ENCODE data around the gene NASP. TPM values are rescaled to one million over a fixed set of nuclear protein-coding genes. Genes with fewer than 3 reads are reported as not detected.

Gene NASP
- total RNA-seq, 1 donor from 2014 or later = 185 TPM

DNA sequence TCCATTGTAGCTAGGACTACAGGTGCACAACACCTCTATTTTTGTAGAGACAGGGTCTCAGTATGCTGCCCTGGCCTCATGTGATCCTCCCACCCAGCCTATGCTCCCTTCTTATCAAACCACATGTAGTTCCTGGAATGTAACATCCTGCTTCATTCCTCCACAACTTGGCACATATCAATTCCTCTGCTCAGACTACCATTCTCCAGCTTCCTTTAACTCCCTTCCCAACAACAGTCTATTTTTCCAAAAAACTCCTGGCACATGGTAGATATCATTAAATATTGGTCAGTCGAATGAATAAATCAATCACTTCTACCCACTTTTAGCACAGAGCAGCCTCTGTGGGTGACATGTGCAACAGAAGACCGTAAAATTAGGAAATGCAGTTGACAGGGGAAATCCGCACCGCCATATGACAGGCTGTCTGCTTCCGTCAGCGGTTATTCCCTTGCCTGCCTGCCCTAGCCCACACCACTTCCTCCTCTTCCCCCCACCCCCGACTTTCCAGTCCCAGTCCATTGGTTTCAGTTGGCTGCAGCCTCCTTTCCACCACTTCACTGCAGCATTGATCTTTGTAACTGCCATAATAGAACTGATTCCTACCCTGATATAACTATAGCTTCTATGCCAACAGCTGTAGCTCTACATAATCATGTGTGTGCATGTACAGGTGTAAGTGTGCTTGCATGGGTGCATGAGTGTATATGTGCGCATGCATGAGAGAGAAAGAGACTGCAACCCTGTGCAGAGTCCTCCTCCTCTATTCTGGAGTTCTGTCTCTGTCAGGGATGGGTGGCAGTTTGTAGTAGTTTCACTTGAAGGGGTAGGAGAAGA, 40.0 kb upstream of the NASP start:
- Mint-ChIP-seq H3K36me3 (no peaks in the 10 kb centered on the region), H3K4me1 (no peaks in the 10 kb centered on the region), H3K27ac (no peak overlapping the region), H3K4me3 (no peak overlapping the region), H3K9me3 (no peaks in the 10 kb centered on the region), H3K27me3 (ENCODE audit: low read depth) (peaks cover 74% of the 10 kb centered on the region)
- TF ChIP-seq, protein P1, sequence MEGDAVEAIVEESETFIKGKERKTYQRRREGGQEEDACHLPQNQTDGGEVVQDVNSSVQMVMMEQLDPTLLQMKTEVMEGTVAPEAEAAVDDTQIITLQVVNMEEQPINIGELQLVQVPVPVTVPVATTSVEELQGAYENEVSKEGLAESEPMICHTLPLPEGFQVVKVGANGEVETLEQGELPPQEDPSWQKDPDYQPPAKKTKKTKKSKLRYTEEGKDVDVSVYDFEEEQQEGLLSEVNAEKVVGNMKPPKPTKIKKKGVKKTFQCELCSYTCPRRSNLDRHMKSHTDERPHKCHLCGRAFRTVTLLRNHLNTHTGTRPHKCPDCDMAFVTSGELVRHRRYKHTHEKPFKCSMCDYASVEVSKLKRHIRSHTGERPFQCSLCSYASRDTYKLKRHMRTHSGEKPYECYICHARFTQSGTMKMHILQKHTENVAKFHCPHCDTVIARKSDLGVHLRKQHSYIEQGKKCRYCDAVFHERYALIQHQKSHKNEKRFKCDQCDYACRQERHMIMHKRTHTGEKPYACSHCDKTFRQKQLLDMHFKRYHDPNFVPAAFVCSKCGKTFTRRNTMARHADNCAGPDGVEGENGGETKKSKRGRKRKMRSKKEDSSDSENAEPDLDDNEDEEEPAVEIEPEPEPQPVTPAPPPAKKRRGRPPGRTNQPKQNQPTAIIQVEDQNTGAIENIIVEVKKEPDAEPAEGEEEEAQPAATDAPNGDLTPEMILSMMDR (IDR thresholded peaks at IDR 0.05; ENCODE audit: unreplicated experiment) = no peak
- no peak for DNase-seq (ENCODE audit: low spot score in 2 of 2, unreplicated experiment in 2 of 2)

DNA sequence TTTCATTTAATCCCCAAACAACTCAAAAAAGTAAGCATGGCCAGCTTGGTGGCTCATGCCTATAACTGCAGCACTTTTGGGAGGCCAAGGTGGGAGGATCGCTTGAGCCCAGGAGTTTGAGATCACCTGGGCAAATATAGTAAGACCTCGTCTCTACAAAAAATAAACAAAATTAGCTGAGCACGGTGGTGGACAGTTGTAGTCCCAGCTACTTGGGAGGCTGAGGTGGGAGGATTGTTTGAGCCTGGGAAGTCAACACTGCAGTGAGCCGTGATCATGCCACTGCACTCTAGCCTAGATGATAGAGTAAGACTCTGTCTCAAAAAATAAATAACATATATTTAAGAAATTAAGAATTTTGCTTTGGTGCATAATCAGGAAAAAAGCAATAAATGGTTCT, 39.3 kb upstream of the NASP start:
- Mint-ChIP-seq H3K27ac (no peak overlapping the region), H3K27me3 (ENCODE audit: low read depth) (peaks cover 68% of the 10 kb centered on the region), H3K36me3 (no peaks in the 10 kb centered on the region), H3K4me1 (no peaks in the 10 kb centered on the region), H3K4me3 (no peak overlapping the region), H3K9me3 (no peaks in the 10 kb centered on the region)
- DNase-seq (ENCODE audit: low spot score in 2 of 2, unreplicated experiment in 2 of 2) = no peak
- TF ChIP-seq, protein P1 (IDR thresholded peaks at IDR 0.05; ENCODE audit: unreplicated experiment) = no peak

DNA sequence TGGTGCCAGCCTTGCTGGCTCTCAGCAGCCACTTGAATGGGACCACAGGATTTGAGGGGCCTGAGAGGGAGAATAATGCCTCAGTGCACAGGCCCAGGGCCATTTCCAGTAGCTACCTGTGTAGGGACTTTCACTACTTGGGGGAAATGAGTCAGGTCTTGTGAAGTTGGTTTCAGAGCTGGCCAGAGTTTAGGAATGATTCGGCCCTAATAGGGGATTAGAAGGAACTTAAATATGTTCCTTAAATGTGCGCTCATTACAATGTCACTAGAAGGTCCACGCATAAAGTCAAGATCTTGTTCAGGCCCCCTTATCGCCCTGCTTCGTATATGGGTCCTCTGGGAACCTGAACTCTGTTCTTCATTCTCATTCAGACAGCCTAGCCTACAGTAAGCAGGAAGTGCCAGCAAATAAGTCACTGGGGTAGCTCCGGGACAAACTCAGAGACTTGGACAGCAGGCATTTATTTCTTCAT, 38.8 kb upstream of the NASP start:
- Mint-ChIP-seq H3K4me1 (no peaks in the 10 kb centered on the region), H3K36me3 (no peaks in the 10 kb centered on the region), H3K27ac (no peak overlapping the region), H3K27me3 (ENCODE audit: low read depth) (peaks cover 63% of the 10 kb centered on the region), H3K9me3 (no peaks in the 10 kb centered on the region), H3K4me3 (no peak overlapping the region)
- no peak for DNase-seq (ENCODE audit: low spot score in 2 of 2, unreplicated experiment in 2 of 2)
- TF ChIP-seq, protein P1 (IDR thresholded peaks at IDR 0.05; ENCODE audit: unreplicated experiment) = no peak

DNA sequence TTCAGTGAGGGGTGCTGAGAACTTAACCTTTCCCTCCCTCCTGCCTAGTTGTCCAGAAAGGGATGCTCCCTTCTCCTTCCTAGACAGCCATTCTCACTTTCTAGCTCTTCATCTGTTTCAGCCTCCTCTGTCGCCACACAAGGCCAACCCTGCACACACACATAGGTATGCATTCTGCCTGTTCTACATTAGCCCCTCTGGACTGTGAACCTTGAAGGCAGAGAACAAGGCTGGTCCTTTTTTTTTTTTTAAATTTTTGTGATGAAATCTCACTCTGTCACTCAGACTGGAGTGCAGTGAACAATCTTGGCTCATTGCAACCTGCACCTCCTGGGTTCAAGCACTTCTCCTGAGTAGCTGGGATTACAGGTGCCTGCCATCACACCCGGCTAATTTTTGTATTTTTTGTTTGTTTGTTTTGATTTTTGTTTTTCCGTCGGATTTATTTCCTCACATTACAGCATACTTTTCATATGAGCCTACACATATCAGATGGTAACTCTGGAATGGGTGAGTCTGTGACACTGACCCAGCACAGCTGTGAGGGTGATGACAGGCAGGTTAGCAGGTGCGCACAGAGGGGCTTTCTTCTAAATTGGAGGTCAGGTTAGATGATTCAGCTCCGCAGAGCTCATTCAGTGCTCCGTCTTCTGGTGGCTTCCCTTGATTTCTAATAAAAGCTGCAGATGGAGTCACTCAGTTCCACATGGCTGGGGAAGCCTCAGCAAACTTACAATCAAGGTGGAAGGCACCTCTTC, 38.1 kb upstream of the NASP start:
- peaks cover 56% of the 10 kb centered on the region for H3K27me3 Mint-ChIP-seq (ENCODE audit: low read depth)
- TF ChIP-seq, protein P1 (IDR thresholded peaks at IDR 0.05; ENCODE audit: unreplicated experiment) = no peak
- H3K4me1 Mint-ChIP-seq = peaks cover 4% of the 10 kb centered on the region
- H3K4me3 Mint-ChIP-seq = no peak overlapping the region
- no peaks in the 10 kb centered on the region for H3K9me3 Mint-ChIP-seq
- H3K36me3 Mint-ChIP-seq = no peaks in the 10 kb centered on the region
- H3K27ac Mint-ChIP-seq = no peak overlapping the region
- no peak for DNase-seq (ENCODE audit: low spot score in 2 of 2, unreplicated experiment in 2 of 2)

DNA sequence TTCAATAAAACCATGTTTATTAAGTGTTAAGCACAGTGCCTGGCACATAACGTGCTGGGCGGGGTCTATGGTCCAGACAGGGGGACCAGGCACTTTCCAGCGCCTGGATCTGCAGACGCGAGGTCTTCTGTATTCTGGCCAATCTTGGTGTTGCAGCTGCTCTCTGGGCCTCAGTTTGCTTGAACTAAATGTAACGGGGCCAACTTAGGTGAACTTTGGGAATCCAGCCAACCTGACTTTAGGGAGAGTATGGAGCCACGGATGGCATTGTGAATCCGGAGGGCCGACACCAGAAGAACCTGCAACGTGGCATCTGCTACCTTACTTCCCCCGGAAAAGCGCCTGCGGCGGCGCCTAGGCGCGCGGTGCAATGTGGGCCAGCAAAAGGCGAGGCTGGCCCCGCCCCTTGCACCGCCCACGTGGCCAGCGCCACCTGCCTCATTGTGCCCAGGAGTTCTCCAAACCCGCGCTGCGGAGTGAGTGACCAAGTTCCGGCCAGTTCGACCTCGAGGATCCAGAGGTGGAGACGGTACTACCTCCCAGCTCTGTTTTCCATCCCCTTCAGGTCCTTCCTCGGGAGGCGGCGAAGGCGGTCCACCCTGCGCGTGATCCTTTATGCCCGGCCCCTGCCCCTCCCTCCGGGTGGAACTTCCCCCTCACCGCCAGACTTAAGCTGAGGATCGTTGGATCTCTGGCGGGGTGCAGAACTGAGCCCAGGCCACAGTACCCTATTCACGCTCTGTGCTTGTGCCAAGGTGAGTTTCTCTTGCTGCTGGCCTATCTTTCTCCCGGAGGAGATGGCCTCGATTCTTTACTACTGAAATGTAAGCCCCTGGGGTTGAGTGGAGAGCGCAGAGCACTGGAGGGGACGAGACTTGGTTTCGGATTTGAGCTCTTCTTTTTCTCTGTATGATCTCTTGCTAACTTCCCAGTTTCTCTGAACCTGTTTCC, 33.2 kb upstream of the NASP start, which contains the start of gene AKR1A1:
AKR1A1 (plus strand) TSS at position 426 of the 951 bp plus-strand sequence. CDS start 10,969 bp downstream, outside the sequence.
- peak; percentile 66 to 81 for DNase-seq (ENCODE audit: low spot score in 2 of 2, unreplicated experiment in 2 of 2)
- Mint-ChIP-seq H3K4me3 (peak within 1 kb of the TSS; percentile 94), H3K9me3 (no peaks in the 10 kb centered on the region), H3K27me3 (ENCODE audit: low read depth) (peaks cover 16% of the 10 kb centered on the region), H3K4me1 (peaks cover 21% of the 10 kb centered on the region), H3K36me3 (peaks cover 4% of the 10 kb centered on the region), H3K27ac (peak within 1 kb of the TSS; percentile 89)
- TF ChIP-seq, protein P1 (IDR thresholded peaks at IDR 0.05; ENCODE audit: unreplicated experiment) = no peak
